A673 (cell line): ENCODE data around the gene NFKBIA. TPM values are rescaled to one million over a fixed set of nuclear protein-coding genes. Genes with fewer than 3 reads are reported as not detected.

Experiments used
- BruUV-seq: library from RNA; stranded (reverse); fragments of 400-500 nt; replicated peaks from 2 replicates; lab custom pipeline; 2021; lab: Mats Ljungman, UMichigan
- CTCF ChIA-PET: fragments of 300-600 bp; sonication (Branson Sonifier 250); formaldehyde crosslinking; loops from one replicate; lab custom pipeline; 2022; ENCODE audit warnings: antibody characterized with exemption; lab: Charles Lee
- POLR2A ChIA-PET: fragments of 300-600 bp; sonication (Branson Sonifier 250); formaldehyde crosslinking; loops from one replicate; lab custom pipeline; 2022; ENCODE audit warnings: antibody characterized with exemption; ENCODE audit not compliant: low non-redundant PET; lab: Charles Lee
- DNase-seq: peaks from one replicate; pipeline ENCODE4 v3.0.0-alpha.2; 2015; ENCODE audit warnings: low spot score
- H3K27ac ChIP-seq: fragments of 200-600 bp; sonication (generic); 2 replicates; pipeline ENCODE4 v1.5.1; 2016; ENCODE audit warnings: mixed run types, low read depth, mild to moderate bottlenecking, mixed read lengths, antibody characterized with exemption, low read length; ENCODE audit not compliant: poor library complexity, severe bottlenecking
- H3K27me3 ChIP-seq: fragments of 200-600 bp; sonication (generic); replicated peaks from 2 replicates; pipeline ENCODE4 v1.6.1; 2017; ENCODE audit warnings: mixed run types, low read depth, mild to moderate bottlenecking, mixed read lengths, antibody characterized with exemption, low read length; ENCODE audit not compliant: insufficient read depth, poor library complexity
- H3K36me3 ChIP-seq: fragments of 200-600 bp; sonication (generic); 2 replicates; pipeline ENCODE4 v1.6.1; 2016; ENCODE audit warnings: mixed run types, mild to moderate bottlenecking, mixed read lengths, antibody characterized with exemption, low read length; ENCODE audit not compliant: insufficient read depth, poor library complexity, severe bottlenecking
- H3K4me1 ChIP-seq: fragments of 200-600 bp; sonication (generic); 2 replicates; pipeline ENCODE4 v1.6.1; 2017; ENCODE audit warnings: mixed run types, mild to moderate bottlenecking, mixed read lengths, antibody characterized with exemption, low read length; ENCODE audit not compliant: insufficient read depth, poor library complexity, severe bottlenecking
- H3K4me3 ChIP-seq: fragments of 200-600 bp; sonication (generic); 2 replicates; pipeline ENCODE4 v1.5.1; 2016; ENCODE audit warnings: low read depth, mixed run types, mild to moderate bottlenecking, mixed read lengths, low read length; ENCODE audit not compliant: poor library complexity, severe bottlenecking
- H3K9me3 ChIP-seq: fragments of 200-600 bp; sonication (generic); 2 replicates; pipeline ENCODE4 v1.6.1; 2016; ENCODE audit warnings: mixed run types, low read depth, mild to moderate bottlenecking, mixed read lengths, antibody characterized with exemption, low read length; ENCODE audit not compliant: poor library complexity, severe bottlenecking
- EZH2 ChIP-seq: fragments of 200-600 bp; sonication (generic); IDR thresholded peaks from 2 replicates; pipeline ENCODE4 v1.6.1; 2017; ENCODE audit warnings: borderline replicate concordance, low read depth, mild to moderate bottlenecking, mixed read lengths, antibody characterized with exemption, low read length; ENCODE audit not compliant: poor library complexity, severe bottlenecking
- intact Hi-C: fragments of 100-400 bp; cut with micrococcal nuclease; formaldehyde crosslinking; loops from one replicate; pipeline ENCODE4 v1.10.0; 2022; ENCODE audit not compliant: unreplicated experiment
- total RNA-seq: library from RNA; stranded (reverse); gene quantifications from 2 replicates; pipeline ENCODE4 v1.2.3, GENCODE V29; 2021
- TF ChIP-seq, protein P1 (sequence below): fragments of 300-800, 200-600 bp; sonication (generic); conservative IDR thresholded peaks from 2 replicates; pipeline ENCODE4 v1.5.1; 2017; ENCODE audit warnings: low read depth, mild to moderate bottlenecking, antibody characterized with exemption, low read length, moderate library complexity, mixed read lengths

Gene NFKBIA
- total RNA-seq, 1 experiment from 2014 or later, result 73.9 TPM

GRCh38 chr14:35402323-35403113, 2.0 kb downstream of the NFKBIA start:
- intact Hi-C loops, result loop anchor here (10.0 kb wide), 1 partner anchor 358 kb away; the partner anchor contains the start of gene FAM177A1
- Histone ChIP-seq H3K36me3 (peaks cover 35% of the 10 kb centered on the region), H3K4me1 (peaks cover 49% of the 10 kb centered on the region), H3K27ac (peak overlapping the region; percentile 64), H3K9me3 (no peaks in the 10 kb centered on the region), H3K27me3 (no peaks in the 10 kb centered on the region), H3K4me3 (peak overlapping the region; percentile 95)
- TF ChIP-seq EZH2, result no peak
- TF ChIP-seq, protein P1, sequence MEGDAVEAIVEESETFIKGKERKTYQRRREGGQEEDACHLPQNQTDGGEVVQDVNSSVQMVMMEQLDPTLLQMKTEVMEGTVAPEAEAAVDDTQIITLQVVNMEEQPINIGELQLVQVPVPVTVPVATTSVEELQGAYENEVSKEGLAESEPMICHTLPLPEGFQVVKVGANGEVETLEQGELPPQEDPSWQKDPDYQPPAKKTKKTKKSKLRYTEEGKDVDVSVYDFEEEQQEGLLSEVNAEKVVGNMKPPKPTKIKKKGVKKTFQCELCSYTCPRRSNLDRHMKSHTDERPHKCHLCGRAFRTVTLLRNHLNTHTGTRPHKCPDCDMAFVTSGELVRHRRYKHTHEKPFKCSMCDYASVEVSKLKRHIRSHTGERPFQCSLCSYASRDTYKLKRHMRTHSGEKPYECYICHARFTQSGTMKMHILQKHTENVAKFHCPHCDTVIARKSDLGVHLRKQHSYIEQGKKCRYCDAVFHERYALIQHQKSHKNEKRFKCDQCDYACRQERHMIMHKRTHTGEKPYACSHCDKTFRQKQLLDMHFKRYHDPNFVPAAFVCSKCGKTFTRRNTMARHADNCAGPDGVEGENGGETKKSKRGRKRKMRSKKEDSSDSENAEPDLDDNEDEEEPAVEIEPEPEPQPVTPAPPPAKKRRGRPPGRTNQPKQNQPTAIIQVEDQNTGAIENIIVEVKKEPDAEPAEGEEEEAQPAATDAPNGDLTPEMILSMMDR, result no peak
- ChIA-PET POLR2A (no interaction called here), CTCF (no interaction called here)
- BruUV-seq, result no TSS peak
- DNase-seq, result no peak

DNA sequence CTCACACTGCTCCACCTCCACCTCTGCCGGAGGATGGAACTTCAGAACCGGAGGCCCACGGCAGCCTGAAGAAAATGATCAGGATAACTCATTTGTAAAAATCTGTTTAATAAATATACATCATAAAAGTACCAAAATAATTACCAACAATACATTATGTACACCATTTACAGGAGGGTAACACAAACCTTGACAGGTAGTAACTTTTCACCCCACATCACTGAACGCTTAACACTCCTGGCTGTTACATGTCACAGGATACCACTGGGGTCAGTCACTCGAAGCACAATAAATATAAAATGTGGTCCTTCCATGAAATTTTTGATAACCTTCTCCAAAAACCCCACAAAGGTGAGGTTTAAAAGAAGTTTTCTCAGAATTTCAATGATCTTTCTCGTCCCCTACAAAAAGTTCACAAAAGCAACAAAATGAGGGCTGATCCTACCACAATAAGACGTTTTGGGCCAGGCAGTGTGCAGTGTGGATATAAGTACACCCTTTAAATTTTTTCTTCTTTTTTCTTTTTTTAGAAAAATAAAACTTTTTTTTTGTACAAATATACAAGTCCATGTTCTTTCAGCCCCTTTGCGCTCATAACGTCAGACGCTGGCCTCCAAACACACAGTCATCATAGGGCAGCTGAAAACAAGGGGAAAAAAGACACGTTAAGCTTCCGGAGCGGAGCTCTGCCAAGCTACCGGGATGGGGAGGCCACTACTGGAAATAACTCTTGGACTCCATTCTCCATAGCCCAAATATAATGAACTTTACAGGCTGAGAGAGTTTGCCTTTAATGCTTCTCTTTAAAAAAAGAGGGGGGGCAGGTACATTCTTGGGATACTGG, 2.9 kb downstream of the NFKBIA start:
- TF ChIP-seq EZH2, result no peak
- TF ChIP-seq, protein P1, result no peak
- H3K27ac ChIP-seq, result peak overlapping the region; percentile 64
- intact Hi-C loops, result loop anchor here (10.0 kb wide), 1 partner anchor 357 kb away; the partner anchor contains the start of gene FAM177A1
- POLR2A ChIA-PET, result no interaction called here
- no peak for DNase-seq
- TSS peak; percentile 63 for BruUV-seq
- H3K9me3 ChIP-seq, result no peaks in the 10 kb centered on the region
- peaks cover 35% of the 10 kb centered on the region for H3K36me3 ChIP-seq
- CTCF ChIA-PET, result no interaction called here
- no peaks in the 10 kb centered on the region for H3K27me3 ChIP-seq
- peak overlapping the region; percentile 95 for H3K4me3 ChIP-seq
- peaks cover 47% of the 10 kb centered on the region for H3K4me1 ChIP-seq

- POLR2A ChIA-PET, result interaction anchor here (0.6 kb wide), 1 partner anchor 31 kb away, joined by 3 read pairs; no protein-coding TSS in a partner anchor
- BruUV-seq, result no TSS peak
- H3K4me3 ChIP-seq, result peak overlapping the region; percentile 95
- peaks cover 35% of the 10 kb centered on the region for H3K36me3 ChIP-seq
- peaks cover 39% of the 10 kb centered on the region for H3K4me1 ChIP-seq
- peak; percentile 33 for DNase-seq
- no peaks in the 10 kb centered on the region for H3K9me3 ChIP-seq
- intact Hi-C loops, result loop anchor here (10.0 kb wide), 1 partner anchor 356 kb away; the partner anchor contains the start of gene FAM177A1
- no peaks in the 10 kb centered on the region for H3K27me3 ChIP-seq
- CTCF ChIA-PET, result no interaction called here
- peak overlapping the region; percentile 64 for H3K27ac ChIP-seq
- TF ChIP-seq EZH2, result no peak
- TF ChIP-seq, protein P1, result no peak
Measured at GRCh38 chr14:35400648-35401421, 3.7 kb downstream of the NFKBIA start.
